Osteocyte (in vitro differentiated cells): ENCODE measurements around the gene SIRT3. TPM values are rescaled to one million over a fixed set of nuclear protein-coding genes. Genes with fewer than 3 reads are reported as not detected.
"Not testable (repeated sequence)": the region's sequence is repeated elsewhere in the genome, so short reads cannot be mapped to it uniquely, and the experiment has no call there.

Experiments
- DNase-seq: peaks from one replicate; pipeline ENCODE4 v3.0.0; 2021; ENCODE audit warnings: mixed read lengths; ENCODE audit not compliant: unreplicated experiment; ENCODE audit errors: extremely low spot score
- H3K27ac Mint-ChIP-seq: one replicate; pipeline ENCODE4 v1.8.0; 2021; ENCODE audit warnings: mild to moderate bottlenecking, mixed read lengths; ENCODE audit not compliant: unreplicated experiment
- H3K27me3 Mint-ChIP-seq: one replicate; pipeline ENCODE4 v1.8.0; 2021; ENCODE audit warnings: mixed read lengths; ENCODE audit not compliant: unreplicated experiment
- H3K36me3 Mint-ChIP-seq: one replicate; pipeline ENCODE4 v1.8.0; 2021; ENCODE audit warnings: mixed read lengths; ENCODE audit not compliant: unreplicated experiment
- H3K4me1 Mint-ChIP-seq: one replicate; pipeline ENCODE4 v1.8.0; 2021; ENCODE audit warnings: mixed read lengths; ENCODE audit not compliant: unreplicated experiment
- H3K4me3 Mint-ChIP-seq: one replicate; pipeline ENCODE4 v1.8.0; 2021; ENCODE audit warnings: mild to moderate bottlenecking, moderate library complexity, mixed read lengths; ENCODE audit not compliant: unreplicated experiment
- H3K9me3 Mint-ChIP-seq: one replicate; pipeline ENCODE4 v1.8.0; 2021; ENCODE audit warnings: mixed read lengths; ENCODE audit not compliant: unreplicated experiment
- CTCF ChIP-seq: fragments of 200-600 bp; sonication (generic); IDR thresholded peaks from 2 replicates; pipeline ENCODE4 v1.5.0; 2021; ENCODE audit warnings: antibody characterized with exemption, mild to moderate bottlenecking, moderate library complexity
- total RNA-seq: library from RNA; stranded (reverse); gene quantifications from 2 replicates; pipeline ENCODE4 v1.2.1, GENCODE V29; 2021

Gene SIRT3
- total RNA-seq, 1 donor from 2014 or later: 25.7 TPM

DNA sequence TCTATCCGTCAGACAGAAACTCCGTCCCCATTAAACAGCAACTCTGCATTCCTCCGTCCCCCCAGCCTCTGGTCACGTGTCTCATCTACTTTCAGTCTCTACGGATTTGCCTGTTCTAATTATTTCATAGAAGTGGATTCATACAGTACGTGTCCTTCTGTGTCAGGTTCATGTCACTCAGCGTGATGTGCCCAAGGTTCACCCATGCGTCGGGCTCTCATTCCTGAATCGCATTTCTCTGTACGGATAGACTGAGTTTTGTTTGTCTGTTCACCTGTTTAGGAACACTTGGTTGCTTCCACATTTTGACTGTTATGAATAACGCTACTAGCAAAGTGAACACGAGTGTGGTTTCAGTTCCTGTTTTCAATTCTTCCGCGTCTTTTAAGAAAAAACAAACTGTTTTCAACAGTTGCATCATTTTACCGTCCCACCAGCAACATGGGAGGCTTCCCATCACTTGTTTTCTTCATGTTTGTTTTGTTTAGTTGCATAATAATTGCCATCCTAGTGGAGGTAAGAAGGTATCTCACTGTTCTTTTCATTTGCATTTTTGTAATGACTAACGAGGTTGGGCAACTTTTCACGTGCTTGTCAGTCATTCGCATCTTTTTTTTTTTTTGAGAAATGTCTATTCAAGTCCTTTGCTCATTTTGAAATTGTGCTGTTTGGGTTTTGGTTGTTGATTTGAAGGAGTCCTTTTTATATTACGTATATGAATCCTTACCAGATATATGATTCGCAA, 33.2 kb upstream of the SIRT3 start:
- Mint-ChIP-seq H3K36me3 (no peaks in the 10 kb centered on the region), H3K4me3 (no peak overlapping the region), H3K9me3 (no peaks in the 10 kb centered on the region), H3K27me3 (peaks cover 24% of the 10 kb centered on the region), H3K27ac (no peak overlapping the region), H3K4me1 (peaks cover 6% of the 10 kb centered on the region)
- no peak for DNase-seq
- TF ChIP-seq CTCF: no peak

GRCh38 chr11:268716-269145, 32.6 kb upstream of the SIRT3 start:
- H3K36me3 Mint-ChIP-seq, H3K9me3 Mint-ChIP-seq, H3K4me3 Mint-ChIP-seq, H3K4me1 Mint-ChIP-seq, H3K27ac Mint-ChIP-seq: not testable (repeated sequence)
- DNase-seq: peak; percentile 65
- H3K27me3 Mint-ChIP-seq: peaks cover 19% of the 10 kb centered on the region

DNA sequence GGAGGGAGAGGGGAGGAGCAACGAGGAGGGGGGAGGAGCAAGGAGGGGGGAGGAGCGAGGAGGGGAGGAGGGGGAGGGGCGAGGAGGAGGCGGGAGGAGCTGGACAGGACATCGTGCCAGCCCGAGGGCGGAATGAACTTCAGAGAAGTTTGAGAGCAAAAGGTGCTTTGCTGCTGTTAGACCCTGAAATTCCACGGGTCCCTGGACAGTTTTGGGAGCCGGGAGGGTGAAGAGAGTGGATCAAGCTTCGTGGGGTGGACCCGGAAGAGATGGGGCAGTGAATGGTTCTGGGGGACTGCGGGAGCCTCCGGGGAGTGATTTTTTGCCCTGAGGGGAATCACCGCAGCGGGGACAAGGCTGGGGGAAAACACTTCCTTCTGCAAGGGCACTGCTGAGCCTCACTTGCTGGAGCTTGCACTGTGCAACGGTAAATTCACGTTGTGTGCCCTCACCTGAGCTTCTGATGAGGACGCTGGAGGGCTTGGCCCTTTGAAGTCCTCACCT, 31.4 kb upstream of the SIRT3 start:
- no peak for TF ChIP-seq CTCF
- no peak overlapping the region for H3K4me3 Mint-ChIP-seq
- H3K4me1 Mint-ChIP-seq: peaks cover 6% of the 10 kb centered on the region
- H3K36me3 Mint-ChIP-seq: no peaks in the 10 kb centered on the region
- no peak for DNase-seq
- no peak overlapping the region for H3K27ac Mint-ChIP-seq
- H3K9me3 Mint-ChIP-seq: no peaks in the 10 kb centered on the region
- H3K27me3 Mint-ChIP-seq: peaks cover 10% of the 10 kb centered on the region

DNA sequence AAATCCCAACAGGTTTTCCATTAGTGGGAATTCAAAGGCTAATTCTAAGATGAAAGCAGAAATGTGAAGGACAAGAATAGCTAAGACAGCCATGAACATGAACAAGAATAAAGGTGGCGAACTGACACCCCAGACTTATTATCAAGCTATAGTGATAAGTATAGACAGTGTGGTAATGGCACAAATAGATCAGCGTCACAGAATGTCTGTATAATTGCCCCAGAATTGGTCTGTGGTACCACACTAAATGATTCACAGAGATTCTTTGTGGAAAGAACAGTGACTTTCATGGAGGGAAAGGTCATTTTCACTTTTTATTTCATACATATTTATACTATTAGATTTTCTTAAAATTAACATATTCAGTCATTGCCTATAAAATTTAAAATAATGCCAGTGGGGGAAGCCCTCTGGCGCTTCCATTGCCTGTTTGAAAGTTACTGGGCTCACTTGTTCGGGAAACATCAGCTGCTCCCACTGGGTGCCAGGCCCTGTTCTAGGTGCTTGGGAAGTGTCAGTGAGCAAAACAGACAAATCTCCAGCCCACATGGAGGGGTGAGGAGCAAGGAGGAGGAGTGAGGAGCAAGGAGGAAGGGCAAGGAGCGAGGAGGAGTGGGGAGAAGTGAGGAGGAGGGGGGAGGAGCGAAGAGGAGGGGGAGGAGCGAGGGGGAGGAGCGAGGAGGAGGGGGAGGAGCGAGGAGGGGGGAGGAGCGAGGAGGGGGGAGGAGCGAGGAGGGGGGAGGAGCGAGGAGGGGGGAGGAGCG, 30.7 kb upstream of the SIRT3 start:
- peaks cover 8% of the 10 kb centered on the region for H3K27me3 Mint-ChIP-seq
- no peak for TF ChIP-seq CTCF
- no peaks in the 10 kb centered on the region for H3K36me3 Mint-ChIP-seq
- DNase-seq: peak; percentile 51
- no peaks in the 10 kb centered on the region for H3K9me3 Mint-ChIP-seq
- no peak overlapping the region for H3K4me3 Mint-ChIP-seq
- peaks cover 6% of the 10 kb centered on the region for H3K4me1 Mint-ChIP-seq
- H3K27ac Mint-ChIP-seq: no peak overlapping the region

DNA sequence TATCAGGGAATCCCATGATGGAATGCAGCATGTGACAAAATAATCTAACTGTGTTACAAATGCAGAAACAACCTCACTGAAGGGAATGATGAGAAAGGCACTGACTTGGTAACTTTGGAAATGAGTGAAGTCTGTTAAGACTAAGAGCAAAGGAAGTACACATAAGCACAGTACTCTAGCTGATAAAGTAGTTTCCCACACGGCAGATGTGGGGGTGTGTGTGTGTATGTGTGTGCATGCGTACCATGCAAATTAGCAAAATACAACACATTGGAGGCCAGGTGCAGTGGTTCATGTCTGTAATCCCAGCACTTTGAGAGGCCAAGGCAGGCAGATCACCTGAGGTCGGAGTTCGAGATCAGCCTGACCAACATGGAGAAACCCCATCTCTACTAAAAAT, 25.5 kb upstream of the SIRT3 start:
- H3K27ac Mint-ChIP-seq: no peak overlapping the region
- TF ChIP-seq CTCF: no peak
- no peaks in the 10 kb centered on the region for H3K36me3 Mint-ChIP-seq
- H3K9me3 Mint-ChIP-seq: no peaks in the 10 kb centered on the region
- no peak for DNase-seq
- H3K27me3 Mint-ChIP-seq: peaks cover 2% of the 10 kb centered on the region
- no peak overlapping the region for H3K4me3 Mint-ChIP-seq
- H3K4me1 Mint-ChIP-seq: no peaks in the 10 kb centered on the region
